Measurements from ENCODE around the gene RNF126. TPM values are rescaled to one million over a fixed set of nuclear protein-coding genes. Genes with fewer than 3 reads are reported as not detected.

Gene RNF126
- total RNA-seq, 1 donor from 2014 or later = 18.9 TPM

- DNase-seq (ENCODE audit: low read depth in 2 of 2) = no peak
Observed at GRCh38 chr19:663682-664117, 686 bp upstream of the RNF126 start.

GRCh38 chr19:662207-662961 lies 630 bp downstream of the RNF126 start:
- DNase-seq (ENCODE audit: low read depth in 2 of 2) = peak; percentile 24 to 73

- no peak for DNase-seq (ENCODE audit: low read depth in 2 of 2)
Observed at GRCh38 chr19:661427-662196, 1.4 kb downstream of the RNF126 start.

GRCh38 chr19:660793-661426 lies 2.1 kb downstream of the RNF126 start:
- DNase-seq (ENCODE audit: low read depth in 2 of 2) = no peak

GRCh38 chr19:658916-659839 lies 3.8 kb downstream of the RNF126 start:
- no peak for DNase-seq (ENCODE audit: low read depth in 2 of 2)

GRCh38 chr19:658059-658839 lies 4.8 kb downstream of the RNF126 start:
- no peak for DNase-seq (ENCODE audit: low read depth in 2 of 2)

GRCh38 chr19:657611-658010 lies 5.4 kb downstream of the RNF126 start:
- no peak for DNase-seq (ENCODE audit: low read depth in 2 of 2)

GRCh38 chr19:656751-657559 lies 6.1 kb downstream of the RNF126 start:
- DNase-seq (ENCODE audit: low read depth in 2 of 2) = no peak

GRCh38 chr19:655691-656090 lies 7.3 kb downstream of the RNF126 start:
- no peak for DNase-seq (ENCODE audit: low read depth in 2 of 2)

- no peak for DNase-seq (ENCODE audit: low read depth in 2 of 2)
Observed at GRCh38 chr19:653425-653824, 9.6 kb downstream of the RNF126 start.

- DNase-seq (ENCODE audit: low read depth in 2 of 2) = no peak
Observed at GRCh38 chr19:652467-653389, 10.3 kb downstream of the RNF126 start.

GRCh38 chr19:651991-652390 lies 11.0 kb downstream of the RNF126 start:
- DNase-seq (ENCODE audit: low read depth in 2 of 2) = no peak

GRCh38 chr19:651114-651818 lies 11.7 kb downstream of the RNF126 start:
- DNase-seq (ENCODE audit: low read depth in 2 of 2) = no peak

GRCh38 chr19:650121-650520 lies 12.9 kb downstream of the RNF126 start:
- no peak for DNase-seq (ENCODE audit: low read depth in 2 of 2)

GRCh38 chr19:648904-649801 lies 13.9 kb downstream of the RNF126 start:
- DNase-seq (ENCODE audit: low read depth in 2 of 2) = no peak

GRCh38 chr19:648305-648704 lies 14.7 kb downstream of the RNF126 start:
- no peak for DNase-seq (ENCODE audit: low read depth in 2 of 2)

Measured in dermis microvascular lymphatic vessel endothelial cell (primary cell).